Hepatocyte (in vitro differentiated cells): ENCODE results near the gene NUDT12.

Experiments
- CTCF ChIP-seq: fragments of 200-600 bp; sonication (generic); IDR thresholded peaks from 2 replicates; pipeline ENCODE4 v1.5.1; 2016; ENCODE audit warnings: antibody characterized with exemption, mild to moderate bottlenecking; ENCODE audit not compliant: poor library complexity
- EZH2 ChIP-seq: fragments of 200-600 bp; sonication (generic); IDR thresholded peaks from 2 replicates; pipeline ENCODE4 v1.6.1; 2016; ENCODE audit warnings: antibody characterized with exemption, mild to moderate bottlenecking, borderline replicate concordance

- TF ChIP-seq CTCF (no peak), EZH2 (no peak)
These were observed 21.0 kb downstream of the NUDT12 start for GRCh38 chr5:103541569-103541968.
